Rectal smooth muscle tissue (tissue), 1 donor: ENCODE results near the gene ARPP21.

ENCODE experiments used
- H3K27ac ChIP-seq: one replicate; pipeline ENCODE4 v1.7.0; 2013; ENCODE audit warnings: low read depth, low read length, inconsistent platforms
- H3K27me3 ChIP-seq: one replicate; pipeline ENCODE4 v1.7.0; 2013; ENCODE audit warnings: low read length; ENCODE audit not compliant: control insufficient read depth, insufficient read depth
- H3K36me3 ChIP-seq: one replicate; pipeline ENCODE4 v1.7.0; 2013; ENCODE audit warnings: low read length; ENCODE audit not compliant: control insufficient read depth, insufficient read depth
- H3K4me1 ChIP-seq: one replicate; pipeline ENCODE4 v1.7.0; 2013; ENCODE audit warnings: low read length; ENCODE audit not compliant: control insufficient read depth, insufficient read depth
- H3K4me3 ChIP-seq: one replicate; pipeline ENCODE4 v1.7.0; 2013; ENCODE audit warnings: low read length
- H3K9ac ChIP-seq: one replicate; pipeline ENCODE4 v1.7.0; 2013; ENCODE audit warnings: low read length

The ARPP21 gene

DNA sequence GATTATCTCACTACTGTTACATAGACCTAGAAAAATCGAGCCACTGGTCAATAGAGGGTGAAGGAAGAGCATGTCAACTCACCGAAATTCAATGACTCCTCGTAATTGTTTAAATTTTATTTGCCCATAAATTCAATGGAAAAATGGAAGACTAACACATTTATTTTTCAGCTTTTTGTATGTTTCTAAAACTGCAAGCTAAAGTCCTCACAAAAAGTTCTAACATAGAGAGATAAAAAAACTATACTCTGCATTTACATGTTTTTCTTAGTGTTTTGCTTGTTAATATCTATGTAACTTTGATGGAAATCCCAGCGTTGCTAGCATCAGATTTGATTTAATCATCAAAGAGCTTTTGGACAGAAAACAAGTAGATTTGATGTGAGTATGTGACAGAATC is 6.8 kb downstream of the ARPP21 start:
- no peak overlapping the region for H3K4me3 ChIP-seq
- no peaks in the 10 kb centered on the region for H3K4me1 ChIP-seq
- H3K36me3 ChIP-seq, result no peaks in the 10 kb centered on the region
- H3K27me3 ChIP-seq, result no peaks in the 10 kb centered on the region
- H3K9ac ChIP-seq, result no peak overlapping the region
- H3K27ac ChIP-seq, result no peak overlapping the region

DNA sequence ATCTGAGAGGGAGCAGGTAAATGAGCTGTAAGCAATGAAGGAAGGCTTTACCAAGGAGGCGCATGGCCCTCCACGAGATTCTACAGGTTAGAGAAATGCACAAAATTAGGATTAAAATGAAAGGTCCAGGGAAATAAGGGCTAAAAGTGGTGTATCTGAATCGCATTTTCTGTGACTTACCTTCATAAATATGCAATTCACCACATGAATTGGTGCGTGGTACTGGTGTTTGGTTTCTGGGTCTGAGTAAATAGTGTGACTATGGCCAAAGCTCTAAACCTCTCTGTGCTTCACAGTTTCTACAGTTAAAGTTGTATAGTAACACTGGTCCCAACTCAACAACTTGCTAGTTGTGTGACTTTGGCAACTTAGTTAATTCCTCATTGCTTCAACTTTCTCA is 8.1 kb downstream of the ARPP21 start:
- Histone ChIP-seq H3K36me3 (no peaks in the 10 kb centered on the region), H3K27ac (no peak overlapping the region), H3K9ac (no peak overlapping the region), H3K4me3 (no peak overlapping the region), H3K27me3 (no peaks in the 10 kb centered on the region), H3K4me1 (no peaks in the 10 kb centered on the region)

DNA sequence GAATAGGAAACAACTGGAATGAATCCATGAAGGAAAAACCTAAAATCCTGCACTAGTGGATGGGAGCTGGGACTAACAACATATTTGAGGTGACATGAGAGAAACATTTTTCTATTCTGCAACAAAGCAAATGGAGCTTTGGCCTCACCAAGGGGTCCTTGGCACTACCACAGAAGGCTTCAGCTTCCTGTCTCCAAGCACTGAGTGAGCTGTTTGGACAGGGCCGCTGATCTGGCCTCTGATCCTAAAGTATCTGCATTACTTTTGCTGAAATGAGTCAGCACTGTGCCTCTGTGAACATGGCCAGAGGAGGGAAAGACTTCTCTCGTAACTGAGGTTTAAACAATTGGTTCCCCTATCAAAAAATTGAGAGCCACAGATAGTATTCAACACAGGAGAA is 9.0 kb downstream of the ARPP21 start:
- H3K9ac ChIP-seq, result no peak overlapping the region
- no peak overlapping the region for H3K4me3 ChIP-seq
- no peaks in the 10 kb centered on the region for H3K27me3 ChIP-seq
- H3K4me1 ChIP-seq, result no peaks in the 10 kb centered on the region
- no peaks in the 10 kb centered on the region for H3K36me3 ChIP-seq
- H3K27ac ChIP-seq, result no peak overlapping the region

DNA sequence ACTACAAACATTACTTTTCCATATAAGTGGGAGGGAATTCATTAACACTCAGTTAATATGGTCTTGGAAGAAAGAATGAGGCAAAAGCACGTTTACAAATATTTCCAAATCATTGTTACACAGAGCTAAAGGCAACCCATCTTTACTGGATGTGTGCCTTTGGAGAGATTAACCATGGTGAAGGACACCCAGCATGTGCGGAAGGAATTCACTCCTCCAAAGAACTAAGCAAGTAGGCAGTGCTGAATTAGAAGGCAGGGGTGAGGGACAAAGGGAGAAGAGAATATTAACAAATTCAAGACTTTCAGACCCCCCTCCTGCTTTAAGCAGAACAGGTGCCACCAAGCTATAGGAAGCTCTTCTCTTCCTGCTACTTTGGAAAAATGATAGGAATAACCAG is 10.1 kb downstream of the ARPP21 start:
- Histone ChIP-seq H3K4me1 (no peaks in the 10 kb centered on the region), H3K27me3 (no peaks in the 10 kb centered on the region), H3K27ac (no peak overlapping the region), H3K9ac (no peak overlapping the region), H3K4me3 (no peak overlapping the region), H3K36me3 (no peaks in the 10 kb centered on the region)

DNA sequence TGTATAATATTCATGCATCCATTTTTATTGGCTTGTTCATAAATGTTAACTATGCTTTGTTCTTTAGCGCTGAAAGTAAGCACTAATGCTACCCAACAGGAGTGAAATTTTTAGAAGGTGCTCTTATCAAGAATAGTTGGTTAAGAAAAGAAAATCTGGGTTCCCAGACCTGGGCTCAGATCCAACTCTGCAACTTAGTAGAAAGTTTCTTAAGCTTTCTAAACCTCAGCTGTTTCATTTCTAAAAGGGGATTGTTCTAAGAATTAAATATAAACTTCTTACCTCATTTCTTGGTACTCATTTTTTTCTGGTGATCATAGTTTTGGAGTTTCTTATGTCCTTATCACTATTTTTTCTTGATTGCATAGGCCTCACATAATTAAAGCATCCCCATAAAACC is 12.1 kb downstream of the ARPP21 start:
- Histone ChIP-seq H3K4me3 (no peak overlapping the region), H3K27me3 (no peaks in the 10 kb centered on the region), H3K9ac (no peak overlapping the region), H3K4me1 (no peaks in the 10 kb centered on the region), H3K36me3 (no peaks in the 10 kb centered on the region), H3K27ac (no peak overlapping the region)

DNA sequence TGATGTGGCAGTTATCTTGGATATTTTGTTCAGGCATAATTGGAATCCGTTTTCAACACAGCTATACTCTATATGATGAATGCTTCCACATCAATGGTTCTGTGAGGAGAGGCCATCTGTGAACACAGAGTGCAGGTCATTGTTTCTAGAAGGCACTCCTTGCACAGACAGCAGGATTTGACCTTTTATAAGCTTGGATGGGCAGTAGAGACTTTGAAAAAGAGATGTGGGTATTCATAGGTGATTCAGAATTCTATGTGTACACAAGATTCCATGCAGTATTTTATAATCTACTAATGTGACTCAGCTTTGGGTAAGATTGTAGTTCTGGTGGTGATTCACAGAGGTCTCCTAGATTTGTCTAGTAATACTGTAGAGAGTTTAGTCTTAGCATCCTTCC is 12.5 kb downstream of the ARPP21 start:
- Histone ChIP-seq H3K4me3 (no peak overlapping the region), H3K36me3 (no peaks in the 10 kb centered on the region), H3K27me3 (no peaks in the 10 kb centered on the region), H3K9ac (no peak overlapping the region), H3K27ac (no peak overlapping the region), H3K4me1 (no peaks in the 10 kb centered on the region)

DNA sequence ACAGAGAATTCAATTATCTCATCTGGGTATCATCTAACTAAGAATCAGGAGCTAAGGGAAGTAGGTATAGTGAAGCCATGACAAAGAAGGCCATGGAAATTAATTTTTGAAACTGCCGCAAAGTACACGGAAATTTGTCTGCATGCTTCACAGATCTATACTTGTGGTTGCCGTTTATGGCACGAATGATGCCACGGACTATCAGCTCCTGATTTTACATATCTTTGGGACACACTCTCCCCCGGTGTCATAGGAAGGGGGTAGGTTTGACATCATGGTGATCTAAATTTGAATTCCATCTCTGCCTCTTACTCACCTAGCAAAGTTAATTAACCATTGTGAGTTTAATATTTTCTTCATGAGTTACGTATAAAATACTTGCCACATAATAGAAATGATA is 14.0 kb downstream of the ARPP21 start:
- H3K4me3 ChIP-seq, result no peak overlapping the region
- no peak overlapping the region for H3K27ac ChIP-seq
- no peaks in the 10 kb centered on the region for H3K4me1 ChIP-seq
- no peaks in the 10 kb centered on the region for H3K27me3 ChIP-seq
- H3K36me3 ChIP-seq, result no peaks in the 10 kb centered on the region
- no peak overlapping the region for H3K9ac ChIP-seq

DNA sequence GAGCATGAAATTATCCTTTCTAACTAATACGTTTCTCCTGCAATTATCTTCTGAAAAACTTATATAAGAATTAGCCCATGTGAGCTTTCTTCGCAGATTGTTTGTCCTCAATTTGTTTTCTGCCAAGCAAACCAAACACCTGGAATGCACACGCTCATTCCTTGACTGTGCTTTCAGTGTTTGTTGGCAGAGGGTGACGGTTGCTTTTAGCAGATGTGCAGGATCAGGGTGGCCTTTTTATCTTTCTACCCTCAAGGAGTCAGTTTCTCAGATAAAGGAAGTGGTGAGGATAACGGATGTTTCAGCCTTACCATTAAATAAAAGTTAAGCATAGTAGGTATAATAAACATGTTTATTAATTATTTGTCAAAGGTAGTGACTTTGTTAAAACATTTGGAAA is 15.2 kb downstream of the ARPP21 start:
- no peak overlapping the region for H3K9ac ChIP-seq
- H3K4me1 ChIP-seq, result no peaks in the 10 kb centered on the region
- H3K27ac ChIP-seq, result no peak overlapping the region
- H3K4me3 ChIP-seq, result no peak overlapping the region
- H3K36me3 ChIP-seq, result no peaks in the 10 kb centered on the region
- H3K27me3 ChIP-seq, result no peaks in the 10 kb centered on the region

DNA sequence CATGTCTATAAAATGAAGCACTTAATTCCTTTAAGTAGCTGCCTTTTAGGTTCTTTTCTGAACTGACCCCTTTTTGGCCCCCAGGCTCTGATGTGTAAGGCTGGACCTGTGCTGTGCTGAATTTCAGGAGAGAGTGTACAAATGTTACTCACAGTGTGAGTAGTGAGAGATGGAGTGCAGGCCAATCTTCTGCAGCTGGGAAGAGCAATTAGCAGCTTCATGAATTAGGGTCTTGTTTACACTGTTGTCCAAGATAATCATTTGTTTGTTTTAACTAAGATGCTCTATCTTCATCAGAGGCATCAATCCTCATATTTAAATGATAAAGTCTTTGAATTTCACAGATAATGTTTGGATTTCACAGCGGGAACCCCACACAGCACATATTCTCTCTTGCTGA is 19.4 kb downstream of the ARPP21 start:
- Histone ChIP-seq H3K27me3 (no peaks in the 10 kb centered on the region), H3K36me3 (no peaks in the 10 kb centered on the region), H3K9ac (no peak overlapping the region), H3K4me1 (no peaks in the 10 kb centered on the region), H3K27ac (no peak overlapping the region), H3K4me3 (no peak overlapping the region)

DNA sequence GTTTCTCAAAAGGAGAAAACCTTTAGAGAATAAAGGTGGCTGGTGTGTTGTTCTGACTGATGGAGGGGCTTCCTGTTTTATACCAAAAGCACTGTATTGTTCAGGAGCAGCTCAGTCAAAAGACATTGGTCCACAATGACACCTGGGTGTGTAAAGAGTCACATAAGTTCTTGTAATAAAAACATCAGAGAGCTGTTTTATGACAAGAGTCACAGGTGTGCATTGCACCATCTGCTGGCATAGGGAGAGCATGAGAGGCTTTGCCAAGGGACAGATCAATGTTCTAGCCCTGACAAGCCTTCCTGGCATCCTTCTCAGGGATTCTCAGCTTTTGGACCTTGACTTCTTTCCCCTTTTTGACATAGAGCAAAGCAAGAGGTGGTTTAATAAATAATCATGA is 20.4 kb downstream of the ARPP21 start:
- Histone ChIP-seq H3K4me1 (no peaks in the 10 kb centered on the region), H3K27ac (no peak overlapping the region), H3K27me3 (no peaks in the 10 kb centered on the region), H3K4me3 (no peak overlapping the region), H3K9ac (no peak overlapping the region), H3K36me3 (no peaks in the 10 kb centered on the region)

DNA sequence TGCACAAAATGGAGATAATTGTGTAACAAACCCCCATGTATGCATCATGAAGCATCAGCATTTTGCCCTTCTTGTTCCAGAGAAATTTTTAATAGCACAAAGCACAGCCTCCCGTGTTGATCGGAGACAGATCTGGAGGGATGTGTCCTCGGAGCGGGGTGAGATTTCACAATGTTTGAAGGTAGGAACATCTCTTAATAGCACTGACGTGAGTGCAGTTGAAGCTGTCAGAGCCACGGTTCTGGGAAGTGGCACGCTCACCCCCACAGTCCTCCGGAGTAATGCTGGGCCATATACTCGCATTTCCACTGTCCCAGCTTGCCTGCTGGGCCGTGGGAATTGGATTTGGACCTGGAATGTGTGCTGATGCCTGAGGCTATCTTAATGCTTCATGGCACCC is 24.1 kb downstream of the ARPP21 start:
- no peaks in the 10 kb centered on the region for H3K4me1 ChIP-seq
- H3K36me3 ChIP-seq, result no peaks in the 10 kb centered on the region
- H3K9ac ChIP-seq, result no peak overlapping the region
- no peaks in the 10 kb centered on the region for H3K27me3 ChIP-seq
- H3K27ac ChIP-seq, result no peak overlapping the region
- H3K4me3 ChIP-seq, result no peak overlapping the region

DNA sequence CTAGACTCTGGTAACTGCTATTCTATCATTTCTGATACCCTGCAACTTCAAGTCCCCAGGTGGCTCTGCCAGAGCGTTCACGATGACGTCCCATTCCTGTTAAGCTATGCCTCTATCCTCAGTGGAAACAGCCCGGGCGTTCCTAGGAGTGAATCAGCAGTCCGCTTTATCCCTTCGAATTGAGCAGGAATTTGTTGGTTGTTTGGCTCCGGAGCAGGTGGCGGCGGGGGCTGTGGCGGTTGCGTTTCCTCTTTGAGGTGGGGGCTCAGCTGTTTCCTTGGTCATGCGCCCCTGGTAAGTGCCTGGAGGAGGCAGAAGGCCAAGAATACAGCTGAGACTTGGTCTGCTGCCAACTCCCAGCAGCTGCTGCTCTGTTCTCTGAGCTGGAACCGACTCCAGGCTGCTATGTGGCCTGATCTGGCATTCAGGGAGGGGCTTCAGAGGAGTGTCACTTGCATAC is 25.2 kb downstream of the ARPP21 start:
- H3K4me1 ChIP-seq, result no peaks in the 10 kb centered on the region
- H3K4me3 ChIP-seq, result peak overlapping the region; percentile 36
- no peak overlapping the region for H3K9ac ChIP-seq
- no peaks in the 10 kb centered on the region for H3K27me3 ChIP-seq
- H3K36me3 ChIP-seq, result no peaks in the 10 kb centered on the region
- H3K27ac ChIP-seq, result no peak overlapping the region

DNA sequence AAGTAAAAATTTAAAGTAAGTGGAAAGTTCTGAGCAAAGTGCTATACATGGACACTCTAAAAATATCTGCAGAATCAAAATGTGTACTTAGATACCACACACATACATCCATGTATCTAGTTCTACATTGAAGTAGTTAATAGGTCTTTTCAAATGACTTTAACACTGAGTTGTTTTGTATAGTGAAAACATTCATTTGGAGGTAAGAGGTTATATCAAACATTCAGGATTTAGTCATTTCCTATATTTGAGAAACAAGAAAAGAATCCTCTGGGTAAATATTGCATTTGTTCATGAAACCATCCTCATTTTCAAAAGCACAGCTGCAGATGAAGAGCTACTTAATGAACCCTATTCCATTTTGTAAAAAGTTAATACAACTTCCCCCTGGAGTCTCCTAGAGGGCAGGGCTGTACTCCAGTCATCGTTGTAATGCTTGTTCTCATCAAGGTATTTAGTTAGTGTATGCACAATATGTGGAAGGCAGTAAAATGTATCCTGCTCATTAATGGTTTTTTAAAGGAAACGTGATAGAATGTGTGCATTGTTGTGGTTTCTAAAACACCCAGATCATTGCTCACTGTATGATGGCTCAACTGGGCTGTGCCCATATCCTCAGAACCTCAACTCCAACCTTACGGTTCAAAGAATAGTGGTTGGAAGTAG is 26.2 kb downstream of the ARPP21 start:
- Histone ChIP-seq H3K9ac (no peak overlapping the region), H3K36me3 (no peaks in the 10 kb centered on the region), H3K4me3 (no peak overlapping the region), H3K4me1 (no peaks in the 10 kb centered on the region), H3K27me3 (no peaks in the 10 kb centered on the region), H3K27ac (no peak overlapping the region)
